HT1080 (cell line): ENCODE results near the gene TSPEAR. TPM values are rescaled to one million over a fixed set of nuclear protein-coding genes. Genes with fewer than 3 reads are reported as not detected.

Experiments used
- DNase-seq: peaks from one replicate; pipeline ENCODE4 v3.0.0-alpha.2; 2015; ENCODE audit warnings: low read depth
- polyA plus RNA-seq, 2 experiments: library from polyadenylated mRNA; depleted of rRNA; stranded (reverse); fragments of >200 nt; gene quantifications; 2 replicates each; pipeline ENCODE4 v1.2.3, GENCODE V29; 2015
- total RNA-seq: library from RNA; depleted of rRNA; stranded (reverse); fragments of >200 nt; shearing (Covaris generic); gene quantifications from 2 replicates; pipeline ENCODE4 v1.2.3, GENCODE V29; 2014; rRNA removed

TSPEAR gene
- total RNA-seq = not detected in 2 replicates
- polyA plus RNA-seq (2015; cell fraction: cytosol; rRNA removed) = not detected in 2 replicates
- 0.07 TPM in 1 of 2 replicates, not detected in the other for polyA plus RNA-seq (2015; cell fraction: nucleus; rRNA removed)

GRCh38 chr21:44711327-44712202 lies at the start of gene TSPEAR:
TSS of gene TSPEAR (minus strand) at chr21:44711572. CDS start at chr21:44711514, 58 bp downstream.
- DNase-seq = no peak

GRCh38 chr21:44760376-44760775 lies 49.0 kb upstream of the TSPEAR start:
- DNase-seq = no peak

- DNase-seq = no peak
These were observed 48.4 kb upstream of the TSPEAR start for GRCh38 chr21:44759628-44760285.

GRCh38 chr21:44758781-44759627 lies 47.6 kb upstream of the TSPEAR start:
- no peak for DNase-seq

- DNase-seq = no peak
These were observed 46.8 kb upstream of the TSPEAR start for GRCh38 chr21:44758141-44758561.

- DNase-seq = no peak
These were observed 46.4 kb upstream of the TSPEAR start for GRCh38 chr21:44757731-44758130.

- no peak for DNase-seq
These were observed 45.2 kb upstream of the TSPEAR start for GRCh38 chr21:44756423-44757185.

GRCh38 chr21:44755227-44755626 lies 43.9 kb upstream of the TSPEAR start:
- DNase-seq = peak; percentile 77

- no peak for DNase-seq
These were observed 42.0 kb upstream of the TSPEAR start for GRCh38 chr21:44753357-44753756.

GRCh38 chr21:44752671-44753235 lies 41.4 kb upstream of the TSPEAR start:
- peak; percentile 59 for DNase-seq

- DNase-seq = no peak
These were observed 40.6 kb upstream of the TSPEAR start for GRCh38 chr21:44751799-44752636.

GRCh38 chr21:44751186-44751798 lies 39.9 kb upstream of the TSPEAR start:
- DNase-seq = no peak

GRCh38 chr21:44750675-44751025 lies 39.3 kb upstream of the TSPEAR start:
- DNase-seq = no peak

GRCh38 chr21:44749759-44750674 lies 38.6 kb upstream of the TSPEAR start:
- DNase-seq = no peak

- DNase-seq = no peak
These were observed 37.9 kb upstream of the TSPEAR start for GRCh38 chr21:44749116-44749758.

- DNase-seq = no peak
These were observed 37.2 kb upstream of the TSPEAR start for GRCh38 chr21:44748621-44749020.

GRCh38 chr21:44742418-44743153 lies 31.2 kb upstream of the TSPEAR start:
- DNase-seq = peak; percentile 22
